ENCODE measurements around the gene ATP6V0E1.

DNA sequence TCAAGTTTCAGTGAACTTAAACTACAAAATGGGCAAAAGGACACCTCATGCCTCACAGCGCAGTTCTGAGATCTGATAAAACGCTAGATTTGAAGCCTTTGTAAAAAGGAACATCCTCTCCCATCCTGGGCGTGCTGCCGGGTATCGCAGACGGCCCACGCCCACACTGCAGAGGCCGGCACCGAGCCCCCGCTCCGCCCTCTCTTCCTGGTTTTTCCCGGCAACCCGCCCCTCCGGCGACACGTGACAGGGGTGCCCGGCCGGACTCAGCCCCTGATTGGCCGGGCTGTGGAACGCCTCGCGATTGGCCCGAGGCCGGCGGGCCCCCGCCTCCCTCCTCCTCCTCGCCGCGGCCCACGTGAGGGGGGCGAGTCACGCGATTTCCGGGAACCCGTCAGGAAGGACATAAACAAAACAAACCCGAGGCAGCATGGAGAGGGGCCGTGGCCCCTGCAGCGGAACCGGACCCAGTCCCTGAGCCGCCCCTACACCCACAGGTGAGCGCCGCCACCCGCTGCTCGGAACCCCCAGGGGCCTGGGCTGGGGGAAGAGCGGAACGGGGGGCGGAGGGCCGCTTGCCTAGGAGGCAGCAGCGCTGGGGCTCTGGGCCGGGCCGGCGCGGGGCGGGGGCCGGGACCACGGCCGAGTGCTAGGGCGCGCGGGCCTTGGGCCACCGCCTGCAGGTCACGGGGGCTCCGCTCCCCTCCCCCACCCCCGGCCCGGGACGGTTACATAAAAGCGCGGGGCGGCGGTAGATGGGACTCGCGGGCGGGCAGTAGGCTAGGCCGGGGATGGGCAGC, 72.6 kb downstream of the ATP6V0E1 start, which contains the start of gene CREBRF:
- TF ChIP-seq, protein P1, sequence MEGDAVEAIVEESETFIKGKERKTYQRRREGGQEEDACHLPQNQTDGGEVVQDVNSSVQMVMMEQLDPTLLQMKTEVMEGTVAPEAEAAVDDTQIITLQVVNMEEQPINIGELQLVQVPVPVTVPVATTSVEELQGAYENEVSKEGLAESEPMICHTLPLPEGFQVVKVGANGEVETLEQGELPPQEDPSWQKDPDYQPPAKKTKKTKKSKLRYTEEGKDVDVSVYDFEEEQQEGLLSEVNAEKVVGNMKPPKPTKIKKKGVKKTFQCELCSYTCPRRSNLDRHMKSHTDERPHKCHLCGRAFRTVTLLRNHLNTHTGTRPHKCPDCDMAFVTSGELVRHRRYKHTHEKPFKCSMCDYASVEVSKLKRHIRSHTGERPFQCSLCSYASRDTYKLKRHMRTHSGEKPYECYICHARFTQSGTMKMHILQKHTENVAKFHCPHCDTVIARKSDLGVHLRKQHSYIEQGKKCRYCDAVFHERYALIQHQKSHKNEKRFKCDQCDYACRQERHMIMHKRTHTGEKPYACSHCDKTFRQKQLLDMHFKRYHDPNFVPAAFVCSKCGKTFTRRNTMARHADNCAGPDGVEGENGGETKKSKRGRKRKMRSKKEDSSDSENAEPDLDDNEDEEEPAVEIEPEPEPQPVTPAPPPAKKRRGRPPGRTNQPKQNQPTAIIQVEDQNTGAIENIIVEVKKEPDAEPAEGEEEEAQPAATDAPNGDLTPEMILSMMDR (IDR thresholded peaks at IDR 0.05), result no peak
- no peak for TF ChIP-seq ZFX (IDR thresholded peaks at IDR 0.05; ENCODE audit: borderline replicate concordance)
